ENCODE data around the gene GBGT1.
"Not testable (repeated sequence)": the region's sequence is repeated elsewhere in the genome, so short reads cannot be mapped to it uniquely, and the experiment has no call there.

GBGT1 gene

GRCh38 chr9:133163504-133164172 is at the start of gene GBGT1:
TSS of gene GBGT1 (minus strand) at chr9:133163914. CDS start at chr9:133162412, 1,502 bp downstream.
- no peak for TF ChIP-seq CTCF (IDR thresholded peaks at IDR 0.05; ENCODE audit: control insufficient read depth, insufficient read depth, low read depth, low read length, missing control alignments)
- peak within 1 kb of the TSS; percentile 41 for H3K4me3 ChIP-seq (ENCODE audit: control insufficient read depth, low read depth, low read length)
- DNase-seq (ENCODE audit: low read depth), result no peak

- DNase-seq (ENCODE audit: low read depth), result no peak
Observed at GRCh38 chr9:133210609-133211008, 46.9 kb upstream of the GBGT1 start.

GRCh38 chr9:133210202-133210532 is 46.5 kb upstream of the GBGT1 start:
- no peak overlapping the region for H3K4me3 ChIP-seq (ENCODE audit: control insufficient read depth, low read depth, low read length)
- no peak for TF ChIP-seq CTCF (IDR thresholded peaks at IDR 0.05; ENCODE audit: control insufficient read depth, insufficient read depth, low read depth, low read length, missing control alignments)
- no peak for DNase-seq (ENCODE audit: low read depth)

More at GRCh38 chr9:133210609-133211008, 46.9 kb upstream of the GBGT1 start:
- no peak overlapping the region for H3K4me3 ChIP-seq (ENCODE audit: control insufficient read depth, low read depth, low read length)
- TF ChIP-seq CTCF (IDR thresholded peaks at IDR 0.05; ENCODE audit: control insufficient read depth, insufficient read depth, low read depth, low read length, missing control alignments), result no peak

- DNase-seq (ENCODE audit: low read depth); H3K4me3 ChIP-seq (ENCODE audit: control insufficient read depth, low read depth, low read length): not testable (repeated sequence)
Observed at GRCh38 chr9:133209327-133210201, 45.9 kb upstream of the GBGT1 start.

GRCh38 chr9:133208880-133209300 is 45.2 kb upstream of the GBGT1 start, which contains the start of gene OBP2B:
TSS of gene OBP2B (minus strand) at chr9:133209250. CDS start at chr9:133209199, 51 bp downstream.
- not testable (repeated sequence) for H3K4me3 ChIP-seq (ENCODE audit: control insufficient read depth, low read depth, low read length); DNase-seq (ENCODE audit: low read depth)

GRCh38 chr9:133208171-133208879 is 44.6 kb upstream of the GBGT1 start:
- DNase-seq (ENCODE audit: low read depth), result not testable (repeated sequence)

GRCh38 chr9:133207540-133208170 is 43.9 kb upstream of the GBGT1 start:
- no peak overlapping the region for H3K4me3 ChIP-seq (ENCODE audit: control insufficient read depth, low read depth, low read length)
- DNase-seq (ENCODE audit: low read depth), result no peak
- no peak for TF ChIP-seq CTCF (IDR thresholded peaks at IDR 0.05; ENCODE audit: control insufficient read depth, insufficient read depth, low read depth, low read length, missing control alignments)

More at GRCh38 chr9:133208171-133208879, 44.6 kb upstream of the GBGT1 start:
- not testable (repeated sequence) for H3K4me3 ChIP-seq (ENCODE audit: control insufficient read depth, low read depth, low read length)

Measured in AG09309 (cell line).